GM18873 (cell line): ENCODE data around the gene FRMD4A.
A peak's percentile ranks its signal among the peaks of the same experiment; 100 is the strongest.

Experiments
- ATAC-seq: cut with Tn5 transposase; IDR thresholded peaks from one replicate; pipeline ENCODE4 v1.9.1; 2021; ENCODE audit warnings: mild to moderate bottlenecking, moderate library complexity, moderate number of reproducible peaks; ENCODE audit not compliant: unreplicated experiment, low FRiP score

Gene FRMD4A

DNA sequence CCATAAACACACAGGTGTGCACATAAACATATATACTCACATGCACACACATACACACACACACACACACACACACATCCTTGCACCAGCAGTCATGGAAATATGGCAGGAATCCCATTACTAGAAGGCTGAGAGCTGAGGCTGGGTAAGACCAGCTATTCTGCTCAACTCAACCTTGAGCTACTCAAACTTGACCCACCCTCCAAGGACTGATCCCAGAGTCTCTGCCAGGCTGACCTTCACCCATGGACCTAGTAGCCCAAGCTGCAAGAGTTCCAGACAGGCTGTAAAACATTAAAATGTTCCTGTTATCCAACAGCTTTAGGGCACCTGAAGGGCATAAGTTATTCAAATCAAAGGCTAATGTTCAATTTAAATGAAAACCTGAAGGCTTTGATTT, 134.6 kb downstream of the FRMD4A start:
- no peak for ATAC-seq

DNA sequence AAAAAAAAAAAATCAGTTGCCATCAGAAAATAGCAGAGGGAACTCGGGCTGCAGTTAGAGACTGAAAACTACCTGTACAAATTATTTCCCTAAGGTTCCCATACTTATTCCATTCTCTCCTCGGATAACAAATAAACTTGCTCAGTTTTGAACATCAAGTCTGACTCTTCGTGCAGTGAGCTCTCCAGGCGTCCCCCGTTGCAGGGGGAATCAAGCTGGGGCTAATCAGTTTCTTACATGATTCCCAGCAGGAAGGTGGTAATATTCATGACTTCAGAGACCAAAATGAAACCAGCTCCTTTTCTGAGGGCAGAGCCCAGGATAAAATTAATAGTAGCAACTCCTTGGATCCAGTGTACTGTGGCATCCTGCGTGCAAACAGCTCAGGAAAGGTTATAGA, 135.3 kb downstream of the FRMD4A start:
- no peak for ATAC-seq

DNA sequence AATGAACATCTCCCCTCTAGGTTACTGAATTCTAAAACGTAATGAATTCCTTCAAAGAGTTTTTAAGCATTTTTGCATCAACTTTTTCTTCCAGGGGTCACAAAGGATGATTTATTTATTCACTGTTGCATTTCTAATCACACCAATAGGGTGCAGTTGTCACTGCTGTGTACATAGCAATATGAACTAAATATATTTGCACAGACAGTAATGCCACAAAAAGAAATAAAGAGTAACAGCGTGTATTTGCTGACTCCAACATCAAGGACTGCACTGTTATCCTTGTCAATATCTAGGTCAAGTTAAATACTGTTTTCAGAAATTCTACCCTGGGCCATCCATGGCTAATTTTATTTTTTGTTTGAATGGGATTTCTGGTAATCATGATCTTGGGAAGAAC, 138.0 kb downstream of the FRMD4A start:
- no peak for ATAC-seq

DNA sequence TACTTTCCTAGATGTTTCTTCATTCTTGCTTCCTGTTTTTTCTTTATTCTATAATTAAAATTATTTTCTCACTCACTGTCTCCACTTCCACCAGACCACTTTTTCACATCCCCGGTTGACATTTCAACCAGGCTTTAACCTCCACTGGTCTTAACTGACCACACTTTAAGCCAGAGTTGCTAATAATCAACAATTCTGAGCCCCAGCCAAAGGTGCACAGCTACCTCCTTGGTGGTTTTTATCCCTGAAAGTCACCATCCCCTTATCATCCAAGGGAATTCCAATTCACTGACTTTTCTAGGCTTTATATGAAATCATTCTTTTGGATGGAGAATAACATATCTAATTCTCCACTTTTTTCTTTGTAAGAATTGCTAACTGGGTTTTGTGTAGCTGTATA, 138.9 kb downstream of the FRMD4A start:
- no peak for ATAC-seq

DNA sequence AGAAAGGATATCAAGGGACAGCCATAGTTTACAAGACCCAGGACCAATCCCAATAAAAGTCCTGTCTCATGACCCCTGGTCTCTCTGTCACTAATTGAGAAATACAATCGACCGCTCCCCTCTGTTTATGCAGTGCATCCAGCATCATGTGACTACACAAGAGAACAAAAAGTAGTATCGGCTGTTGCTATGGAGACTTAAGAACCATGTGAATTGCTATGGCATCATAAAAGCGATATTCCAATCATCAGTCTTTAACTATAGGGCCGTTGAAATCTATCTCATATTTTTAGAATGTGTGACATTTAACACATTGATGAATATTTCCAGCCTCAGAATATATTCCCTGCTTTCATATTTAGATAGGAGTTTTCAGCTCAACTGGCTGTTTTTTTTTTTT, 139.3 kb downstream of the FRMD4A start:
- no peak for ATAC-seq

DNA sequence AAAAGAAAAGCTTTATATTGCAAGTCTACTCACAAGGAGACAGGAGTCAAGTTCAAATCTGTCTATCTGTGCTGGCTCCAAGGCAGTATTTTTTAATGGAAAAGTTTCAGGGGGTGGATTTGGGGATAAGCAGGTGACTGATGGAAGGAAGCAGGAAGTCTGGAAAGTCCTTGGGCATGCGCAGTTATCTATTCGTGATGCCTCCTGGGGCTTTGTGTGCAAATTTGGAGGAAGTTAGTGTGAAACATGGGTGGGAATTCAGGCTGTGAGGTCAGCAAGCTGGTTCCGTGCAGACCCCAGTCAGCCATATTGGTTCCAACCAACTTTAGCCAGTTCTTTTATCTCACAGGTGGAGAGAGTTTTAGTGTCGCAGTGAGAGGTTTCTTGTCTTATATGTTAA, 140.0 kb downstream of the FRMD4A start:
- no peak for ATAC-seq

DNA sequence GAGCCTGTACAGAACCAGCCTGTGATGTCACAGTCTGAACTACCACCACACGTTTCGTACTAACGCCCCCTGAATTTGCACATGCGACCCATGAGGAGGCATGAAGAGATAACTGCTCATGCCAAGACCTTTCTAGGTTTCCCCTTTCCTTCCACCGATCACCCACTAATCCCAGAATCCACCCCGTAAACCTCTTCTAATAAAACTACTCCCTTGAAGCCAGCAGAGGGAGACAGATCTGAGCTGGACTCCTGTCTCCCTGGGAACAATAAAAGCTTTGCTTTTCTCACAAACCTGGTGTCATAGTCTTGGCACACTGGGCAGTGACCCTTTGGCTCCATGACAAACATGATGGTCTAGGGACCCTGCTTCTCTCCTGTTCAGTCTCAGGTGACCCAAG, 144.5 kb downstream of the FRMD4A start:
- ATAC-seq: no peak

DNA sequence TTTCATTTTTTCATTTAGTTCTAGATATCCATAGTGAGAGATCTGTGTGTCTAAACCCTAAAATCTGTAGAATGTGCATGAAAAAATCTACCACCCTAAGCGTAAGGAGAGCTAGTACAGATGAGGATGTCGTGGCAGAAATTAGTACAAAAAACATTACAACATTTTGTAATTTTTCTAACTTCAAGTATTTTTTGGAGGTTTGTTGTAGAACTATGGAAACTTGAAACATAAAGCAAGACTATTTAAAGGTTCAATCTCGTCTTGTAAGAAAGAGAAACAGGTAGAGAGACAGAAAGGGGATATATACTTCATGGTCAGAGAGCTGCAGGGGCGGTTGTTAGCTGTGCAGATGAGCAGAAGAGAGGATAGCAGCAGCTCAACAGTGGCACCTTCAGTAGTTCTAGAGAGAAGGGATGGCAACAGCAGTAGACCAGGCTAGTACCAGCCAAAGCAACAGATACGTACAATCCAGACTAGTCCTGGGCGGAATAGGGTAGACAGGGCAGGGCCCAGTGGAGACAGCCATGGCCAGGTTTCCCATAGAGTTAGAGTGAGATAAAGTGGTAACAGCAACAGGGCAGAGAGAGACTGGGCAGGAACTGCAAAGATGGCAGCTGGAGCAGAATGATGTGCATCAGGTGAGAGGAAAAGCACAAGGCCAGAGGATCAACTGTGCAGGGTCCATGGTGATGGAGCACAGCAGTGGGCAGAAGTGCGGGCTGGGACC, 145.2 kb downstream of the FRMD4A start:
- ATAC-seq: peak; percentile 78

DNA sequence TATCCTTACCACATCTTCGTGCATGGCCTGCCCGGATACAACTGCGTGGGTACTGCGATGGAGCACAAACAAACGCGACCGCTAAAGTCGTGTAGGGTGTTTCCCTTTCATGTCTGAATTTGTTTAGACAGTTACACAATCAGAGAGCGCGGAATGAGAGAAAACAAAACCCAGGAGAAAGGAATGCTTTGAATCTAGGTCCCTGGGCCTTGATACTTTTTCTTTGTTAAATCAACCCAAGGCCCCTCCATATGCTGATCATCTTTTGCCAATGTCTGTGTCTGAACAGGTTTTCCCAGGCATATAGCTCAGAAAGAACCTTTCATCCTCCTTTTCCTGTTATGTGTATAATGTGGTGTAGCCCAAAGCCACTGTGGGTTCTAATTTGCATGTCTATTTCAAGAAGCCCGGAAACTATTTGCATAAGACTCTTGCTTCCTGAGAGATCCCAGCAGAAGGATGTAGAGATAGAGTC, 145.8 kb downstream of the FRMD4A start:
- peak; percentile 56 for ATAC-seq

DNA sequence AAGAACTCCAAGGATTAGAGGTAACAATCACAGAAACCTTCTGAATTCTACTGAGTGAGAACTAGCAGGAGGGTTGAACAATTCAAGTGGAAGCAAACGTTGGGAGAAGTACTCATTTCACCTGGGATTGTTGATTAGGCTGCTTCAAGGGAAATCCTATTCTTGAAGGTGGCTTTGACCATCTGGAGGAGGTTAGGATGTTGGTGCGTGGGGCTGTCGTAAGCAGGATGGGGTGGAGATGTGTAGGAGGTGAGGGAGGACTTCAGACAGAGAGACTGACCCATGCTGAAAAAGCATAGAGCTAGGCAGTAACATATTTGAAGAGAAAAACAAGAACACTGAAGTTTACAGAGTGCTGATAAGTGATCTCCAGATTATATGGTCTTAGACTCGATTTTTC, 147.9 kb downstream of the FRMD4A start:
- no peak for ATAC-seq

DNA sequence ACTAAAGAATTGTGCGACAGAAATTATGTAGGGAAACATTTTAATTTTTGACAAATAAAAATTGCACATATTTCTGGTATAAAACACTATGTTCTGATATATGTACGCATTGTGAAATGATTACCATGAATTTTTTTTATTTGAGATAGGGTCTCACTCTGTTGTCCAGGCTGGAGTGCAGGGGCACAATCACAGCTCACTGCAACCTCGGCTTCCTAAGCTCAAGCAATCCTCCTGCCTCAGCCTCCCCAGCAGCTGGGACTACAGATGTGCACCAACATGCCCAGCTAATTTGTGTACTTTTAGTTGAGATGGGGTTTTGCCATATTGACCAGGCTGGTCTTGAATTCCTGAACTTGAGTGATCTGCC, 149.2 kb downstream of the FRMD4A start:
- ATAC-seq: no peak

DNA sequence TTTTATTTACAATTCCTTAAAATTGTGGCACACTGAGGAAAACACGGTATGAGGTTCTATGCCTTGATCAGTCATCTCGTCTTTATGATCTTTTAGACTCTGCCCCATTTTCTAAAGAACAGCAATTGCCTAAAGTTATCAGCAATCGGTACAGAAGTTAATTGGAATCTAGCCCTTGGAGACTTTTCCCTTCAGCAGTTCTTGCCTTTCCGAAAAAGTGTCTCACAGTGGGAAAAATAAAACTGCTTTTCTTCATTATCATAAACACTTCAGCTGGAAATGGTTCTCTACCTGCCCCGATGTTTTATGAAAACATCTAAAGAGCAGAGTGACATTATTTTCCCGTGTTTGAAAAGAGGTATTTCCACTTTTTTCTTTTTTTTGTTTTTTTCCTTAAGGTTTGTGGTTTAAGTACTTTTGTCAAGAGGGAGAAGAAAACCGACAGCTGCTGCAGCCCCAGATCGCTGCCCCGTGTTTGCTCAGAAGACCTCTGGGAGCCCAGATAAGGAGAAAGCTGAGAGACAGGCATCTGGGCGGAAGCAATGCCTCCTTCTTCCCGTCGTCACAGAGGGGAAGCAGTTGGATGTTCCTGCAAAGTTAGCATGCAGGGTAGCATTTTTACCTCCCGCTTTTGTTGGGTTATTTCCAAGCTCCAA, 149.7 kb downstream of the FRMD4A start:
- no peak for ATAC-seq

DNA sequence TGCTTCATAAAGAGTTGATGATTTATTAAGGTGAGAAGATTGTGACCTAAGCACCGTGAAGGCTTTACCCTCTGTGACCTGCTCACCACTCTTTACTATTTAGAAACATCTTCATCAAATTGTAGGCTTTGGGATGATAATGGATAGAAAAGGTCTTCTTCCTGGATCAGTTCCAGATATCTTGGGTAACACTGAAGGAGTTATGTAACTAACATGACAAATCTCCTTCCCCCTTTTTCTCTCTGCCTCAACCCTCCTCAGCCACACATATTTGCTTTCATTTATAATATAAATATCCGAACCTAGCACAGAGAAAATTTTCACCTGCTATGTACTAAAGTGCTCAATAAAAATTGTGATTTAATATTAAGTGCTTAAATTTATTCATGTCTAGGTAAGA, 151.5 kb downstream of the FRMD4A start:
- no peak for ATAC-seq

DNA sequence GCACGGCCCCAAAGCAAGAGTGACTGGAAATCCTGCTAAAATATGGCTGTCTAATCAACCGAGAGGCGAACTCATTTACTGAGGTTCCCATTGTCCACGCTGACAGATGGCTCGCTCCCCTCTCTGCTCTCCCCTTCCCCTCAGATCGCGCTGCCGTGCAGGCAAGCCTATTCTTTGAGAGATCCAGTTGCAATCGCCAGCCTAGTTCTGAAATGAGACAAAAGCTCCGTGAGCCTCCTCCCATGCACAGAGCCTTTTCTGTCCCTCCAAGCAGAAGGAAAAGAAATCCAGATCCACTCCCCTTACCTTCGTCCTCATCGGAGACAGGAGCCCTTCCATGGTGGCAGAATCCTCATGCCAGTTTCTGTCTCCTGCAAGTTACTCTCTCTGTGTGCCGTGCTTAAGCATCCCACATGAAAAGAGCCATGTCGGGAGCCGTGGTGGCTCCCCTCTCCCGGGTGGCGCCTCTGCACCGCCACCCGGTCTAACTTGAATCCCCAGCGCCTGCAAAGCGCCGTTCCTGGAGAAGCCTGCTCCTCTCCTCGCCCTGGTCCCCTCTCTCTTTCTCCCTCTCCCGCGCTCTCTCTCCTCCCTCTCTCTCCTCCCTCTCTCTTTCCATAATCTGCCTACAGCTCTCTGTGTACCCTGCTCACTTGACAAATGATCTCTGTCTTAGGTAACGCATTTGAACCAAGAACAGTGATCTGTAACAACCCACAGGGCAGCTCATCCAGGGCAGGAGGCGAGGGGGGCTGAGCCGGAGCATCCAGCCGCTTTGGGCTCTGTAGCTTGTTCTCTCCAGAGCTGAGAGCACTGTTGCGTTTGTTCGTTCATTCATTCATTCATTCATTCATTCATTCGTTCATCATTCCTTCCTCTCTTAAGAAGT, 156.8 kb downstream of the FRMD4A start:
- no peak for ATAC-seq

DNA sequence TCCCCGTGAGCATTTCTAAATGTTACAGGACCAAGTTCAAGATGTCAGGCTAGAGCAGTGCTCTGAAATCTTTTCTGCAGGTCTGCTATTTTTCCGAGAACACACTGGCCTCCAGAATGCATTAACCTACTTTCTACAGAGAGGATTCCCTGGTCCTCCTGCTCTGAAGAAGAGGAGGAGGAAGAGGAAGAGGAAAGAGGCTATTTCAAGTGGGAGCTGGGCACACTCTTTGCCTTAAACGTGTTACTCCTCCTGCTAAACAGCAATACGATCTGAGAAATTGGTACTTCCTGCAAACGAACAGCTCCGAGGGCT, 157.4 kb downstream of the FRMD4A start:
- ATAC-seq: no peak

DNA sequence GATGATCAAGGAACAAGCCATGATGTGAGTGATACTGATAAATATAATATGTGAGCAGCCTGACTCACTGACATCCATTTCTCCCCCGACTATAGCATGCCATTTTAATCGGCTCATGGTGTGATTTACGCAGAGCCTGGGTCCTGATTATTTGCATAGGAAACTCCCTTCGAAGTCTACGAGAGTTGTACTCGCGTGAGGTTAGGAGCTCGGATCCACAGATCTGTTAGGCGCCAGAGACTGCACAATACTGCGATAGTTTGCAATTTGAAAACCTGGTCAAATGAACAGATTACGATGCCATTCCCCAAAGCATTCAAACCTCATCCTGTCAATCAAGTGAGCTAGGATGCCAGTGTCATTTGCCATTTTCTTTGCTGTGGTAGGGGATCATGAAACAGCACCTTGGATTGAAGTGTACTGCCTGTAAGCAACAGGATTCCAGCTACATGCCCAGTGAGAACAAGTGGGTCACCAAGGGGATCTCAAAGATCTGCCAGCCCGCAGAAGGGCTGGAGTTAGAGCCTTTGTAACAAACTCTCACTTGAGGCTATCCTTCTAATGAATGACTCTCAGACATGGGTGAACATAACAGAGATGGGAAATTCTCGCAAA, 158.3 kb downstream of the FRMD4A start:
- ATAC-seq: no peak

DNA sequence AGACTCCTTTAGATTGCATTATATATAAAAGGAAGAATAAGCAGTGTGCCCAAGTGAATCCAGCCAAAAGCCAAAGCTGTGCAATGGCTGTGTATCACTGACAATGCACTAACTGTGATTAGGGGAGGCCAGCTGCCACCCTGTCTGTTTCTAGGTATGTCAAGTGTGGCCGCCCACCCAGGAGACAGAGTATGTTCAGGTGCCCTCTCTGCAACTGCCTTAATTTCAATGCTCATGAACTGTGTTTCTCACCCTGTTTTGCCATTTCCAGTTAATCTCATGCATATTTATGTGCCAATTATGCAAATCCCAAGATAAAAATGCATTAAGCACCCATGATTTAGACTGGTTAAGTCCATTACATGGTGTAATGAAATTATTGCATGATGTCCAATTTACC, 159.4 kb downstream of the FRMD4A start:
- ATAC-seq: no peak

DNA sequence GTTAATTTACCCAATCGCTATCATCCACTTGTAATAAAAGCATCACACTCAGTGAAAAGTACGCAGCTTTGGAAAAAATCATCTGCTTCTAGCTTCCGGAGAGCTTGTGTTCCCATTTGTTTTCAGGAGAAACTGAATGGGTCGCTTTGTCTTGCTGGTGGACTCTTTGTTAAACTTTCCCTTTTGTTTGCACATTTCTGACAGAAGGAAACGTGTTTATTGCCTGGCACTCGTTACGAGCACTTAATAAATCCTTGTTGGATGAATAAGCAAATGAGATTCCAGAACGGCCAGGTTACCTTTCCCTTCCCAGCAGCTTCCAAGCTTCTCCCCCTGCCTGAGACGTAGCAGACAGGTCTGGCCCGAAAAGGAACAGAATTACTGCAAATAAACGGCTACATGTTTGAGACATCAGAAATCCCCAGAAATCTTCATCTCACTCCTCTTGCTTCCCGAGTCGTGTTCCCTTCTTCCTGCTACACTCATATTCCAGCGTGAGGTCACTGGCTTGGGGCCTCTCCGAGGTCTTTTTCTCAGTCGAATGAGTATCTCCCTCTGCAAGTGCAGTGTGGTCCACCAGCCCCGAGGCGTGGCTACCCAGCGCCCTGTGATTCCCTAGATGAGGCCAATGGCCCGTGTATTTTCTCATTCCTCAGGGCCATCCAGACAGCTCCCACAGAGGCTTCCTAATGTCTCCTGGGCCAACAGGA, 167.2 kb downstream of the FRMD4A start:
- no peak for ATAC-seq

DNA sequence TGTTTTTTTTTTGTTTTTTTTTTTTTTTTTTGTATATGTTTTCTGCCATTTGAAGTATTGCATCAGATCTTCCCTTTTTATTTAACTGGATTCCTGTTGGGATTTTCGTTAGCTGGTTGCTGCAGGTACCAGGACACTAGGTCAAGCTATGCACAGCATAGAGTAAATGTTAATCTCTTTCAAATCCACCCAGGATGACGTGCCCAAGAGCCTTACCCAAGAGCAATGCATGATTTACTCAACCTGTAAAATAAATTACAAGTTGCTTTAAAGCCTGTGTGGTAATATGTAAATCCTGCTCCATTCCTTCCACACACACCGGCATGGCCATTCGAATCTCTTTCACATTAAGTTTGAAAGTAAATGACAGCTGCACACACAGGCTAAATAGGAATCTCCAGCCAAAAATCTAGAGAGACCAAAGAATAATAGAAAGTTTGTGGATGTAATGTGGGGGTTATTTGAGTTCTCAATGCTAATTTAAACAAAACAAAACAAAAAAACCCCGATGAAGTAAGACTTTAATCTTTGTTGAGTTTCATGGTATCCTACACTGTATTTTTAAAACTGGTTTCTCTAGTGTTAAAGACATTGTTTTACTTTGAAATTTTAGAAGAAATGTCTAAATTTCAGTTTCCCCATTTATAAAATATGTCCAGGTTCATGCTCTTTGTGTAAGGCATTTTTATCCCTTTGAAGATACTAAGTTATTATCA, 167.9 kb downstream of the FRMD4A start:
- ATAC-seq: no peak

DNA sequence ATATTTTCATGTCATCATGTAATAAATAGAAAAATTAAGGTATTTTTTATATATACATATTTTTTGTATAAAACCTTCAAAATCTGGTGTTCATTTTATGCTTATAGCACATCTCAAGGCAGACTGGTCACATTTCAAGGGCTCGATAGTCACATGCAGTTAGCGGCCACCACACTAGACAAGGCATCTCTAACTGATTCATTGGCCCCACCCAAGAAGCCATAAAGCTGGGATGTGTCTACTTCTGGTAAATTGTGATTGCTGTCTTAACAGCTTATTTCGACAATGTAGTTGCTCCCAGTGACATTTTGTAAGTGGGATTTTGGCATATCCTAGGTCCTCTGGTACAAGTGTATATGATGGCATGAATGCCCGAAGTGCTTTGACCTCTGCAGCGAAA, 168.7 kb downstream of the FRMD4A start:
- no peak for ATAC-seq
